Measurements from ENCODE around the gene DNAH17. TPM values are rescaled to one million over a fixed set of nuclear protein-coding genes. Genes with fewer than 3 reads are reported as not detected.

The DNAH17 gene
- total RNA-seq, 1 experiment from 2014 or later, result 0.76 TPM

GRCh38 chr17:78608804-78609186 is 31.6 kb upstream of the DNAH17 start:
- ChIA-PET POLR2A (ENCODE audit: unreplicated experiment) (no interaction called here), CTCF (no interaction called here)
- Histone ChIP-seq H3K4me3 (no peak overlapping the region), H3F3A (ENCODE audit: insufficient read depth, low read depth) (no peaks in the 10 kb centered on the region; the same call in 1 of the 2 replicates), H3K79me2 (ENCODE audit: low read depth) (no peaks in the 10 kb centered on the region), H3K27me3 (ENCODE audit: insufficient read depth, low read depth) (no peaks in the 10 kb centered on the region), H3K4me1 (replicated peaks; ENCODE audit: insufficient read depth) (no peaks in the 10 kb centered on the region), H3K27ac (no peak overlapping the region), H3K9me2 (ENCODE audit: insufficient read depth) (no peaks in the 10 kb centered on the region), H4K20me1 (ENCODE audit: insufficient read depth) (no peaks in the 10 kb centered on the region), H3K9me3 (ENCODE audit: insufficient read depth, low read depth) (no peaks in the 10 kb centered on the region), H3K4me2 (no peak overlapping the region), H3K36me3 (ENCODE audit: low read depth) (no peaks in the 10 kb centered on the region), H2AFZ (no peak overlapping the region)
- no TSS peak for BruUV-seq (replicated peaks)
- no peak for DNase-seq
- no peak for TF ChIP-seq CTCF (conservative IDR thresholded peaks at IDR 0.05)
- TF ChIP-seq EZH2 (IDR thresholded peaks at IDR 0.05; ENCODE audit: low read depth), result no peak
- intact Hi-C loops (cut with micrococcal nuclease; ENCODE audit: unreplicated experiment), result no loop called here

GRCh38 chr17:78608122-78608803 is 31.1 kb upstream of the DNAH17 start:
- Histone ChIP-seq H2AFZ (no peak overlapping the region), H3K36me3 (ENCODE audit: low read depth) (no peaks in the 10 kb centered on the region), H3K4me3 (no peak overlapping the region), H3K9me3 (ENCODE audit: insufficient read depth, low read depth) (no peaks in the 10 kb centered on the region), H3K4me2 (no peak overlapping the region), H3K27me3 (ENCODE audit: insufficient read depth, low read depth) (no peaks in the 10 kb centered on the region), H3F3A (ENCODE audit: insufficient read depth, low read depth) (no peaks in the 10 kb centered on the region; the same call in 1 of the 2 replicates), H3K79me2 (ENCODE audit: low read depth) (no peaks in the 10 kb centered on the region), H3K27ac (no peak overlapping the region), H3K4me1 (replicated peaks; ENCODE audit: insufficient read depth) (no peaks in the 10 kb centered on the region), H4K20me1 (ENCODE audit: insufficient read depth) (no peaks in the 10 kb centered on the region), H3K9me2 (ENCODE audit: insufficient read depth) (no peaks in the 10 kb centered on the region)
- intact Hi-C loops (cut with micrococcal nuclease; ENCODE audit: unreplicated experiment), result no loop called here
- ChIA-PET CTCF (no interaction called here), POLR2A (ENCODE audit: unreplicated experiment) (no interaction called here)
- DNase-seq, result no peak
- no peak for TF ChIP-seq CTCF (conservative IDR thresholded peaks at IDR 0.05)
- TF ChIP-seq EZH2 (IDR thresholded peaks at IDR 0.05; ENCODE audit: low read depth), result no peak
- BruUV-seq (replicated peaks), result no TSS peak

GRCh38 chr17:78607038-78607437 is 29.8 kb upstream of the DNAH17 start:
- TF ChIP-seq EZH2 (IDR thresholded peaks at IDR 0.05; ENCODE audit: low read depth) (no peak), CTCF (conservative IDR thresholded peaks at IDR 0.05) (no peak)
- no peaks in the 10 kb centered on the region for H3K36me3 ChIP-seq (ENCODE audit: low read depth)
- H4K20me1 ChIP-seq (ENCODE audit: insufficient read depth), result no peaks in the 10 kb centered on the region
- H3K4me1 ChIP-seq (replicated peaks; ENCODE audit: insufficient read depth), result no peaks in the 10 kb centered on the region
- no peak overlapping the region for H3K4me3 ChIP-seq
- no peak overlapping the region for H2AFZ ChIP-seq
- H3F3A ChIP-seq (ENCODE audit: insufficient read depth, low read depth), result no peaks in the 10 kb centered on the region; the same call in 1 of the 2 replicates
- intact Hi-C loops (cut with micrococcal nuclease; ENCODE audit: unreplicated experiment), result no loop called here
- H3K27me3 ChIP-seq (ENCODE audit: insufficient read depth, low read depth), result no peaks in the 10 kb centered on the region
- BruUV-seq (replicated peaks), result no TSS peak
- no peak for DNase-seq
- H3K9me3 ChIP-seq (ENCODE audit: insufficient read depth, low read depth), result no peaks in the 10 kb centered on the region
- H3K27ac ChIP-seq, result no peak overlapping the region
- H3K4me2 ChIP-seq, result no peak overlapping the region
- H3K9me2 ChIP-seq (ENCODE audit: insufficient read depth), result no peaks in the 10 kb centered on the region
- ChIA-PET CTCF (interaction anchor here (0.5 kb wide), 1 partner anchor 406 kb away, joined by 5 read pairs; no protein-coding TSS in a partner anchor), POLR2A (ENCODE audit: unreplicated experiment) (interaction anchor here (0.6 kb wide), 1 partner anchor 33 kb away, joined by 5 read pairs; no protein-coding TSS in a partner anchor)
- no peaks in the 10 kb centered on the region for H3K79me2 ChIP-seq (ENCODE audit: low read depth)
